Endothelial cell of hepatic sinusoid (primary cell): Measurements from ENCODE around the gene WWOX.

ENCODE experiments used
- in situ Hi-C: cut with HindIII; loops from 2 replicates; pipeline ENCODE4 v1.10.0; 2017; ENCODE audit warnings: low sequenced_read_pairs

The WWOX gene

DNA sequence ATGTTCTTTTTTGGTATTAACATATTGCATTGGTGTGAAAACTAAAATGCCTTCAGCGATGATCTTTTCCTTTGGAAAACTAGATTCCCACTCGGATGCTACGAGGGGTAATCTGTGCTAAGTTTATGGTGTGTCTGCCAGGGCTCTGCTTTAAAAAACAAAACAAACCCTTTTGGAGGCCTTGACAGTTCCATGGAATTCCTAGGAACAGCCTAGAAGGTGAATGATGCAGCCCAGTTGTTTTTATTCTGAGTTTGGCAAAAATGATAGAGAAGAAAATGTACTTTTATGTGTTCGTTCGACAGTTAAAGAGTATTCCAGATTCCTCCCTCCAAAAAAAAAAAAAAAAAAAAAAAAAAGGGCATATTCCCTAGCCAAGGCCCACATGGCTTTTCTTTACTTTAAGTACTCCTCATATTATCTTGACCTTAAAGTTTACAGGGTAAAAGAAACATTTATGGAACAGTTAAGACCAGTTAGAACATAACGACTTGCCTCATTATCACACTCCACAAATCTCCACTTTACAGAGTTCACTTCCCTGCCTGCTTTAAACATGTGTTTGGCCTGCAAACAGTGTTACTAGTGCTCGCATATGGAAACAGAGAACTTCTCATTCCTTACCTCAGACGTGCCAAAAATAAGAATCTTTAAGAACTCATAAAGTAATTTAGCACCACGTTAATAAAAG is 159.1 kb downstream of the WWOX start:
- in situ Hi-C loops = no loop called here

DNA sequence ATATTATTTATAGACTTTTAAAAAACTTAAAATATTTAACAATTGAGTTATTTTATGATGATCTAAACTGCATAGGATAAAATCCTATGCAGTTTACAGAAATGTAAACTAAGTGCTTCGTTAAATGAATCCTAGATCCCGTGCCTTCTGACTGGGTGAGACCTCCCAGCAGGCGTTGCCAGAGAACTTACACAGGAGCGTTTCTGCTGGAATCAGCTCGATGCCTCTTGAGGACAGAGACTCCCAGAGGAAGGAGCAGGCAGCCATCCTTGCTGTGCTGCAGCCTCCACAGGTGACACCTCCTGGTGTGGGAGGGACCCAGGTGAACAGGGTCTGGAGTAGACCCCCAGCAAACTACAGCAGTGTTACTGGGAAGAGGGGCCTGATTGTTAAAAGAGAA is 160.4 kb downstream of the WWOX start:
- in situ Hi-C loops = no loop called here

DNA sequence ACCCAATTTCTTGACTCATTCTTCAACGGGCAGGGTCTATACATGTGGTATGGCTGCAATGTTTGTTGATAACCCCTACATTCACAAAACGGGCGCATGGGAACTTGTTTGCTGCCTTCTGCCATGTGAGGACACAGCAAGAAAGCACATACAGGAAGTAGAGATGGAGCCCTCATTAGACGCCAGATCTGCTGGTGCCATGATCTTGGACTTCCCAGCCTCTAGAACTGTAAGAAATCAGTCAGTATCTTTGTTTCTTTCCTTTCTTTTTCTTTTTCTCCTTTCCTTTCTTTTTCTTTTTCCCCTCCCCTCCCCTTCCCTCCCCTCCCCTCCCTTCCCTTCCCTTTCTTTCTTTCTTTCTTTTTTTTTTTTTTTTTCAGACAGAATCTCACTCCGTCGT is 165.2 kb downstream of the WWOX start:
- in situ Hi-C loops = no loop called here

DNA sequence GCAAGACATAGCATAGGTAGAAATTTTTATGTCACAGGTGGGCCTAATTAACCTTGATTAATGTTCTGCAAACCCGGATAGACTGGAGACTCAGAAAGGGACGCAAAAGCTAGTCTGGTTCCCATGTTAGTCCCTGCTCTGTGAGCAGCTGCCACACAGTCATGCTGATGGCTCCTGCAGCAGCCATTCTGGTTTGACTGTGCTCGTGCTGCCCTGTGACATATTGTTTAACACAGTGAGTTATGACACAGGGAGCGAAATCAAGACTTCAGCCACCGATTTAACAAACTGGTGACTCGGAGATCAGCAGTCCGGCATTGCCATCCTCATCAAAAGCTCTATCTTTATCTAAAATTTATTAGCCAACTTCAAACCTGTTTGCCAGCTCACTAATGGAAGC is 169.8 kb downstream of the WWOX start:
- in situ Hi-C loops = no loop called here

DNA sequence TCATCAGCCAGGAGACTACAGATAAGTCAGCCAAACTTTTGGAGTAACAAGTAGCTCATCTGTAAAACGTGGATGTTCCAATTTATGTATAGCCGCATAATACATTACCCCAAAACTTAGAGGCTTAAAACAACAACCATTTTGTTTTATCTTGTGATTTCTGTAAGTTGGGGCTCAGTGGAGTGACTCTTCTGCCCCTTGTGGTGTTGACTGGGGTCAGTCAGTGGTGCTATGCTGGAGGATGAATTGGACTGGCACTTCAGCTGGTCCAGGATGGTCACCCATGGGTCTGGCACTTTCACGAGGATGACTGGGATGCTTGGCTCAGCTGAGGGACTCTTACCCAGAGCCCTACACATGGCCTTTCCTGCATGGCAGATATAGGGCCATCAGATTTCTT is 172.5 kb downstream of the WWOX start:
- in situ Hi-C loops = no loop called here

DNA sequence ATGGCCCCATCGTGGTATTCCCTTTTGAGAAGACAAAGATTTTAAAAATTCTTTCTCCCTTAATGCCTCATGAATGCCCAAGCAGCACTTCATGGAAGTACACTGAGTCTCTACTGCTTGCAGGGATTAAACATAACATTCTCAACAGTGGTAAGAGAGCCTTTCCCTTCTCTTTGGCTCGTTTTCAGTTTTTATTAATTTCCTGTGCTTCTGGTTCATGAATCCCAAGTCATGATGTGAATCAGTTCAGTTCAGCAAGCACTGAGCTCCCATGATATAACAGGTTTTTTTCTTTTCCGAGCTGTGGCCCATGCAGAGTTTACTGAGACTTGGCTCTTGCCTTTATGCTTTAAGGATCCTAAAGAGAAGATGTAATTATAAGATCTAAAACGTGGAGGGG is 175.3 kb downstream of the WWOX start:
- in situ Hi-C loops = no loop called here

DNA sequence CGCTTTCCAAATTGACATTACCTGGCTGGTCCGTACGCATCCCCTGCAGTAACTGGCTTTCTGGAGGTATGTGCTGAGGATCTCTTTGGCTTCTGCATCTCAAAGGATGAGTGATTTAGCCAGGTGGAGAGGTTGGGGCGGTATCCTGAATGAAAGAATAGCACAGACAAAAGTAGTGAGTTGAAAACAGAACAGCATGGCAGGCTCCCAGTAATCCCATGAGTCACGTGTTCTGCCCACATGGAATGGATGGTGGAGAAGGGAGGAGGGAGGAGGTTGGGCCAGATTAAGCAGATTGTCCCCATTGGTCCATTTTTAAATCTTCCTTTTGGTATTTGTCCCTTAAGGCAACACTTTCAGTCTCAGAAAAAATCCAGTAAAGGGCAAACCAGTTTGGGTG is 176.0 kb downstream of the WWOX start:
- in situ Hi-C loops = no loop called here

DNA sequence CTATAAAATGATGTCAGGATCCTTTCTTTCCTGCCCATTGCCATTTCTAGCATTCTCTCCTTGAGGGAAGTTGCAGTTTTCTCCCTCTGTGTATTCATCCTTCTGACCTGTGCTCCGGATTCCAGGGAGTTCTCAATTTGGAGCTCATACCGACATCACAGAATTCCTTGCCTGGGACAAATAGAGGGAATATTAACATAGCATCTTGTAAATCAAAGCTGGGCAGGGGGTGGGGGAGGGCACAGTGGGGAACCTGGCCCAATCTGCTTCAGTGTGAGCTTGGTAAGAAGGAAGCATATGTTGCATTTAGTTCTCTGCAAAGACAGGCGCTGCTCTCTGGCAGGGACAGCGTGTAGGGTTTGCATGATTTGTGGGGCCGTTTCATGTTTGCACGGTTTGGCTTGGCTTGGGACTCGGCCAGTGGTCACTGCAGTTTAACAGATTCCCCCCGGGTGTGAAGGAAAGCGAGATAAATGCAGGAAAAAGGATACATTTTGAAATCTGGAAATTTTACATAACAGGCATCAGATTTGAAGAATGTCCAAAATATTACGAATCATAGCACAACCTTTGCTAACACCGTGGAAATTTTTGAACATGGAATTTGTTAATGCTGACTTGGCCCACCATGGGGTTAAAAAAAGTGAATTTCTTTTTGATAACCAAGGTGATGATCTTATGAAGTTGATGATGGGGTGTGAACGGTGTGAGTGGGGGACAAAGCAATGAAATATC is 178.0 kb downstream of the WWOX start:
- in situ Hi-C loops = no loop called here

DNA sequence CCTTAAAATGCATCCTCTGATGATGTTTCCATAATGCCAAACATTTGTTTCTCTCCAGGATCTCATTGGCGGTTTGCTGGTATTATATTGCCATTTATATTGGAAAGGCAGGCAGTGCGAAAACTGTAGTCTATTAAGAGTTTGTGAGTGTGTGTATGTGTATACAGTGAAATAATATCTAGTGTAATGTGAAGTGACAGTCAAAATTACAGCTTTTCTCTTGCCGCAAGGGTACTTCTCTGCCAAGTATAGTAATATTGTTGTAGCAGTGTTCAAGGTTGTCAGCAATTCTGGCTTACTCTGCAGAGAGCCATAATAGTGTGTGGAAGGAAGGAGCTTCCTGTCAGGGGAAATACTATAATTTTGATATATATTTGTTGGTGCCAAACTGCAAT is 178.6 kb downstream of the WWOX start:
- in situ Hi-C loops = no loop called here

DNA sequence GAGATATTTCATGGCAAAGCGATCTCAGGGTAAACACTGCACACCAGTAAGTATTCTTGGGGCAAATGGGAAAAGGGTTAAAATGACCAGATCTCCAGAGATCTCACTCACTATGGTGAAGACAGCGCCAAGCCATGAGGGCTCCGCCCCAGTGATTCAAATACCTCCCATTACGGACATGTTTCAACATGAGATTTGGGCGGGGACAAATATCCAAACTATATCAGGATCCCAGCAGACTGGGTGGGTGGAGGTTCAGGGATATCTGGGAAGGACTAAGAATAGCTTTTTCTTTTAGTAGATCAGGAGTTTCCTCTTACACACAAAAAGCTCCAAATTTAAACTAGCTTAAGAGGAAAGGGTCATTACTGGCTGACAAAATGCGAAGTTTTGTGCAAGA is 181.7 kb downstream of the WWOX start:
- in situ Hi-C loops = no loop called here

DNA sequence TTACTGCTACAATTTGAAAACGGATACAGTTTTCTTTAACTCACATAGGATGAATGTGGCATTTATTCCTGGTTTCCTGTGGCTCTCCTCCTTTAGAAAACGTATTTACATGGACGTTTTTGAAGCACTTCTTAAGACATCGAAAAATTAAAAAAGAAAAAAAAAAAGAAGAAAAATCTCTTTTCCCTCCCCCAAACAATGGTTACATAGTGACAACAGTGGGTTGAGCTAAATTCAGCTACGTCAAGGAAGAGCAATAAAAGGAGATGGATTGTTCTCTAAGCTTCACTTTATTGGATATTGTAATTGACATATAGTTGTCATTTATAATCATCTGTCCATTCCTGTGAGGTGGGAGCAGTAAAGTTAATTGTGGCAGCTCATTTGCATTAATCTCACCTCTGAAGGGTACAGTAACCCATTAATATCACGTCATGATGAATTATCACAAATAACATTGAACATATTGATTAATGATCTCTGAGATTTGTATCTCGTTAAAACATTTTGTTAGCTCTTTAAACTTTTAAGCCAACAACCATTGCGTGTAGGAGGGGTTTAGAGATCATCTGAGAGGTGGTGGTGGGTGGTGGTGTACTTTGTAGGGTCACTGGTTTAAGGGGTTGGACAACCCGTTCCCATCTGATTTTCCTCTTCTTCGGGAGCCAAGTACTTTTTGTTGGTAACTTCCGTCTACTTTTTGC is 184.2 kb downstream of the WWOX start:
- in situ Hi-C loops = no loop called here

DNA sequence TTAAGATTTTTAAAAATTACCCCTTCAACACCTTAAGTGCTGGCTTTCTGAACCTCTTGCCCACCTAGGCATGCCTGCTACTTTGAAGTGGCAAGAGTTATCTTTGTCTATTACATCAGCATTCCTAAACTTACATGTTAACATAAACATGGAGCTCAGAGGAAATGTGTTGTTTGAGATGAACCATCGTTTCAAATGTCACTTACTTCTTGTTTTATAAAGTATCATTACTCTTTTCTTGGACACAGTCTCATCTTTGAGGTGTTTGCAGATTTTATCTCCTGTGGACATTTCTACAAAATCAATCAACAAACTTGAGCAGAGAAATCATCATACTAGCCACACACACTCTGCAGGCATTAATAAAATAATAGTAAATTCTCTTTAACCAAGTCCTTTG is 184.9 kb downstream of the WWOX start:
- in situ Hi-C loops = no loop called here

DNA sequence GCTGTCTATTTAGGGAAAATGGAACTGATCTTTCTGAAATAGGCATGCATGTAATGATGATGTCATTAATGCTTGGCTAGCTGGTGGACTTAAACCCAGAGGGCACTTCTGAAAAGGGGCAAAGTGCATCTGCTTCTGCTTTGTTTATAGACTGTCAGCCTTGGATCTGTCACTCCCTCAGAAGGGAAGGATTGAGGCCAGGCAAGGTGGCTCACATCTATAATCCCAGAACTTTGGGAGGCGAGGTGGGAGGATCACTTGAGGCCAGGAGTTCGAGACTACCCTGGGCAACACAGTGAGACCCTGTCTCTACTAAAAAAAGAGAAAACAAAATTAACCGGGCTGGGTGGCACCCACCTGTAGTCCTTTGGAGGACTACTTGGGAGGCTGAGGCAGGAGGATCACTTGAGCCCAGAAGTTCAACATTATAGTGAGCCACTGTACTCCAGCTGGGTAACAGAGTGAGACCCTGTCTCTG is 185.5 kb downstream of the WWOX start:
- in situ Hi-C loops = no loop called here

DNA sequence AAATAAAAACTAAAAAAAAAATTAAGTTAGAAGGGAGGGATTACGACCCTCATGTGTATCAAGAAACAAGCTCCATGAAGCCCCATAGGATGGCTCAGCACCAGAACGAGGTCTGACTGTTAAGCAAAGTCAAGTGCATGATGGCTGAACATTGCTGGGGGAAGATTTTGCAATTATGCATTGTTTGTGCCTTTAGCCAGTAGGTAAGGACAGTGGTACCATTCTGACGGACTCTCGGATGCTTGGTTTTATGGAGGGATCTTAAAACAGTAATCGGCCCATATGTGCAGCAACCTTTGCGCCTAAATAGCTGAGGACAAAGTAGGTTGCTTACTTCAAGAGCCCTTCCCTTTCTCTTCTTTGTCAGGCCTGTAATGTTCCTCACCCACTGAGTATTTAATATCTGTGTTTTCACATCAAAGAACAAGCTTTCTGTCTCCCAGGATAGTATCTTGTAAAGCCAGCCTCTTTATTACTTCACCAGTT is 186.0 kb downstream of the WWOX start:
- in situ Hi-C loops = no loop called here

DNA sequence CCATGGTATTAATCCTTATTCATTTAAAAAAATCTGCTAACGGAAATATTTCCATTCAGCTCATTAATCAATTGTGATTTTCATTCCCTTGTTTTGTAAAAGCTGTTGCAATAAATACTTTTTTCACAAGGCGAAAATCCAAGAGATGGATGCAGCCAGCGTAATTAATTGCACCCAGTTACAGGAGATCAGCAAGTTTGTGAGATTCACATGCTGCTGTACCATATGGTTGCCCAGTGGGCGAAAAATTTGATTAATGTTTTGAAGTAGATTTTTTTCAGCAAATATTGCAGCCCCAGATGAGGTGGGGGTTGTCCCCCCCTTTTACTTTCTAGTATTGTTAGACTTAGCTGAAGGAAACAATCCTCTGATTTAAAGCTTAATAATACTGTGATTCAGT is 186.6 kb downstream of the WWOX start:
- in situ Hi-C loops = no loop called here

DNA sequence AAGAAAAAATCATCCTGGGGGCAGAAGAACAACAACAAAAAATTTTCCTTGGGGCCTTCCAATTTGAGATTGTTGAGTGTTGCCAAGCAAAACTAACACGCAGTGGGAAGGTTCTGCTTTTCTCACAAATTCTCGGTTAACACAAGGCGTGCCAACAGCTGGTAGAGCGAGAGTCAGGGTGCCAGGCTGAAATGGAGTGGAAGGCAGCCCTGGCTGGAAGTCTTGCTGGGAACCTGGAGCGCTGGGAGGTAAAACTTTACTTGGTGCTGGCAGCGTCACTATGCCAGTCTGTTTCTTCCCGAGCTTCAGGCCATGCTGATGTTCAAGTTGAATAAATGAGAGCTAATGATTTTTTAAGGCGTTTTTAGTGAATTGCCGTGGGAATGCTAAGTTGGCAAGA is 189.4 kb downstream of the WWOX start:
- in situ Hi-C loops = no loop called here

DNA sequence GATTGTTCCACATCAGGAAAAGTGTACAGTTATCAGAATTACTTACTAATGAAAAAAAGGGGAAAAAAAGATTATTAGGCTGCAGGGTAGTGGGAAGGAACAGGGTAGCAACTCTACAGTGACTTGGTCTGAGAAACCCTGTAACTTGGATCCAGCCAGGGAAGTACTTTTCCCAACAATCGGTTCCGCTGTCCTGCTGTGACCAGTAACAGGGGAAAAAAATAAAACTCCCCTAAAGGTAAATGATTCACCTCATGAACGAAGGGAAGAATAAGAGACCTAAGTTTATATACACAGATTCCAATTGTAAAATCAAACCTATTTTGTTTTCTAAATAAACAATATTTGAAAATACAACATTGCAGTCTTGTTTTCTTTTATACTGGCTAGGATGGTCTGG is 189.9 kb downstream of the WWOX start:
- in situ Hi-C loops = no loop called here

DNA sequence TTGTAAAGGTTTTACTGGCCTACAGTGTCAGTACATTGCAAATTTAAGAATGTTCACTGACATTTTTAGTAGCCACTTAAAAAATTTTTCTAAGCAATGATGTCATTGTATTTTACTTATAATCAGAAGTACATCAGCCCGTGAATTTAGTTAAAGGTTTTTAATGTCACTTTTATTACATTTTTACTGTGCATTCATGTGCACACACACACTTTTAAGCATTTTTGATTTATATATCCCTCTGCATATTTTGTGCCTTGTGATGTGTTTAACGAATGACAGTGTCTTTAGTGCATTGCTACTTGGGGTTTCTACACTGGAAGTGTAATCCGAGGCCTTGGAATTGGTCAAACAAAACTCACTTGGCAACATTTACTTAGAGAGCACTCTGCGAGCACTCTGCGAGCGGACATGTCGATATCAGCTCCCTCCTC is 190.4 kb downstream of the WWOX start:
- in situ Hi-C loops = no loop called here

DNA sequence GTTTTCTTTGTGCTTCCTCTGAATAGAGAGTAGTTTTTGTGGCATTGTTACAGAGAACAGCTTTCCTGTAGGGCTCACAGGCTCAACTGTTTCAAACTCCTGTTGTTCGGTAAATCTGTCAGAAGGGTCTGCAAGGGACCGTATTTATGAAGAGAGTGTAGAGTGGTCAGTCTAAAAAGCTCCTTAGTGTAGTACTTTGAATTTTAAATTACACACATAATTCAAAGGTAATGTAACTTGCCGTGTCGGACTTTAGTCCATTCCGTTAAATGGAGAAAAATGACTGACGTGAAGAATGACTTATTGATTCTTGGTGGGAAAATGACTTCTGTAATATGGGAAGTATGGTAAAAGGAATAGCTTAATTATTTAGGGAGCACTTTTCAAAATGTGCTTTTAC is 190.9 kb downstream of the WWOX start:
- in situ Hi-C loops = no loop called here

DNA sequence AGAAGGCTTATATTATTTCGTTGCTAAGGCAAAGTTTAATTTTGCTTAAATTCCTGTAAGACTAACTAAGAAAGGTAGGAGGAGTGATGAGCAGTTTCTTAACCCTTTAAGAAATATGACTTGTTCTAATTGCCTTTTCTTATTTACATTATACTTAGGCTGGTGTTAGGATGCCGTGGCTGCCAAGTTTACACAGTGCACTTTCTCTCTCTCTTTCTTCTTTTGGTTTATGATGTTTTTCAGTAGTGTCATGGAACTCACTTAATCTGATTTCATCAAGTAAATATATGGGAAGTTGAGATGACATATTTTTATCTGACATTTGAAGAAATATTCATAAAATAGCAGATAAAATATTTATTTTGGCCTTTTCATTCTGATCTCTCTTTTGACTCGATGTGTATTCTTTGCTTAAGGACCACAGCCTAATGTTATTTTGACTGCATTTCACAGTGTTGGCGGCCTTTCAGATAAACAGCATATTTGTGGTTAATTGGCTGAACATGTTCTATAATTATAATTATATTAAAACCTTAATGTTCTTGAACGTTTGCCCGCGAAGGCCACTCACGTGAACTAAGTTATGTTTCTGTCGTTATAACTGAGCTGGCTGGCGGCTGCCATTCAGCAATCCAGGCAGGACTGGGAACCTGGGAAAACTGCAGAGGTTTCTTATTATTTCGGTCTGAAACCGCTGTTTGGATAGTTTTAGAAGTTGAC is 191.6 kb downstream of the WWOX start:
- in situ Hi-C loops = no loop called here

DNA sequence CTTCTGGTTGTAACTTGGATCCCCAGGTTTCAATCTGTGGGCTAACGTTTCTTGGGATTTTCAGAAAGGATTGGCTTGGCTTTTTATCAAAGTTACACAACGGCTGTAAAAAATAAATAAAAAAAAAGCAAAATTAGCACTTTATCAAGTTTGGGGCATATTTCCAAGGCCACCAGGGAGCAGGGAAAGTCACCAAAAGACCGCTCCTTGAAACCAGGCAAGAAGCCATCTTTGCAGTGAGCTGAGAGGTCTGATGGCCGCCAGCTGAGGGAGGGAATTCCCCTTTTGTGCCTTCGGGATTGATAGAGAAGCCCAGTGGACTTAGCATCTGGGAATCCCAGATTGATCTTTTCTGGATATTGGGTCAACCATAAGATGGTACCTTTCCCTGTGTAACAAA is 192.2 kb downstream of the WWOX start:
- in situ Hi-C loops = no loop called here
